GM13977 (cell line): ENCODE results near the gene LPGAT1.

Experiments
- DNase-seq: peaks from one replicate; pipeline ENCODE4 v3.0.0; 2012; ENCODE audit warnings: low spot score
- in situ Hi-C: fragments of 300-500 bp; cut with MboI; formaldehyde crosslinking; loops from one replicate; pipeline ENCODE4 v1.12.0; 2022; ENCODE audit warnings: low sequenced_read_pairs, low pct_unique_long_range_greater_than_20kb, mixed read lengths, inconsistent platforms; ENCODE audit not compliant: unreplicated experiment
- TF ChIP-seq, protein P1 (sequence below): IDR thresholded peaks from 2 replicates; pipeline ENCODE4 v1.5.1; 2012; ENCODE audit warnings: mild to moderate bottlenecking, control low read depth; ENCODE audit not compliant: insufficient read depth; ENCODE audit errors: extremely low read depth, missing control alignments

The LPGAT1 gene

GRCh38 chr1:211813590-211813989 lies 17.0 kb downstream of the LPGAT1 start:
- TF ChIP-seq, protein P1, sequence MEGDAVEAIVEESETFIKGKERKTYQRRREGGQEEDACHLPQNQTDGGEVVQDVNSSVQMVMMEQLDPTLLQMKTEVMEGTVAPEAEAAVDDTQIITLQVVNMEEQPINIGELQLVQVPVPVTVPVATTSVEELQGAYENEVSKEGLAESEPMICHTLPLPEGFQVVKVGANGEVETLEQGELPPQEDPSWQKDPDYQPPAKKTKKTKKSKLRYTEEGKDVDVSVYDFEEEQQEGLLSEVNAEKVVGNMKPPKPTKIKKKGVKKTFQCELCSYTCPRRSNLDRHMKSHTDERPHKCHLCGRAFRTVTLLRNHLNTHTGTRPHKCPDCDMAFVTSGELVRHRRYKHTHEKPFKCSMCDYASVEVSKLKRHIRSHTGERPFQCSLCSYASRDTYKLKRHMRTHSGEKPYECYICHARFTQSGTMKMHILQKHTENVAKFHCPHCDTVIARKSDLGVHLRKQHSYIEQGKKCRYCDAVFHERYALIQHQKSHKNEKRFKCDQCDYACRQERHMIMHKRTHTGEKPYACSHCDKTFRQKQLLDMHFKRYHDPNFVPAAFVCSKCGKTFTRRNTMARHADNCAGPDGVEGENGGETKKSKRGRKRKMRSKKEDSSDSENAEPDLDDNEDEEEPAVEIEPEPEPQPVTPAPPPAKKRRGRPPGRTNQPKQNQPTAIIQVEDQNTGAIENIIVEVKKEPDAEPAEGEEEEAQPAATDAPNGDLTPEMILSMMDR: no peak
- in situ Hi-C loops: no loop called here
- no peak for DNase-seq

DNA sequence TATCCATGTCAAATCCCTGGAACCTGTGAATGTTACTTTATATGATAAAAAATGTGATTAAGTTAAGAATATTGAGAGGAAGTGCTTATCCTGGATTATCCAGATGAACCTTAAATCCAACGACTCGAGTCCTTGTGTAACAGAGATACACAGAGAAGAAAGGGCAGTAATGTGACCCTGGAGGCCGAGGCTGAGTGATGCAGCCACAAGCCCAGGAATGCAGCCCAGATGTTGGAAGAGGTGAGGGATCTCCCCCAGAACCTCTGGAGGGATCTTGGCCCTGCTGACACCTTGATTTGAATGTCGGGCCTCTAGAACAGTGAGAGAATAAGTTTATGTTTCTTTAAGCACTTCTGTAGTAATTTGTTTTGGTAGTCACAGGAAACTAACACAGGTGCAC lies 18.0 kb downstream of the LPGAT1 start:
- DNase-seq: no peak

DNA sequence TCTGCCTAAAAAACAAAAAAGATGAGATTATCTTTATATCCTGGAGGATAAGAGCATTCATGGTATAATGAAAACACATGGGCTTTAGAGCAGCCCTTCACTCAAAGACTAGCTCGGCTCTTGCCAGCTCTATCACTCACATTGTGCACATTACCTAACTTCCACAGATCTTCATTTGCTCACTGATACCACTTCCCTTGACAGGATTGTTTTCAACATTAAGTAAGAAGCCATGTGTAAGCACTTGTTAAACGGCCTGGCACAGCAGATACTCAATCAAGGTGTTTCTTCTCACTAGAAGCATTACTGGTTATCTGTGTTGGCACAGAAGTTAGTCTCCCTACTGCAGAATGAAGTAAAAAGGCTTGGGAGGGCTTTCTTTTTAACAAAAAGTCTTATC lies 18.7 kb downstream of the LPGAT1 start:
- TF ChIP-seq, protein P1: no peak
- no peak for DNase-seq
- in situ Hi-C loops: no loop called here

More for the DNA sequence above, 18.0 kb downstream of the LPGAT1 start:
- TF ChIP-seq, protein P1: no peak
- in situ Hi-C loops: no loop called here

- in situ Hi-C loops: no loop called here
- DNase-seq: no peak
- TF ChIP-seq, protein P1: no peak
Measured at GRCh38 chr1:211811126-211811525, 19.4 kb downstream of the LPGAT1 start.

DNA sequence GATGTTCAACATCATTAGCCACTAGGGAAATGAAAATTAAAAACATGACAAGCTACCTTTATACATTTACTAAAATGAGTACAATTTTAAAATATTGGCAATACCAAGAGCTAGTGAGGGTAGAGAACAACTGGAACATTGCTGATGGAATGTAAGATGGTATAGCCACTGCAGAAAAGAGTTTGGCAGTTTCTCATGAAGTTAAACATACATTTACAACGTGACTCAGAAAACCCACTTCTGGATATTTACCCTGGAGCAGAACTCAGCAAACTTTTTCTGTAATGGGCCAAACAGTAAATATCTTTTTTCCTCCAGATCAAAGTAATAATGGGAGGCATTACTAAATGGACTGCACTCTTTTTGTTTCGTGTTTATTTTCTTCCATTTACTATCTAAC lies 22.1 kb downstream of the LPGAT1 start:
- TF ChIP-seq, protein P1: no peak
- in situ Hi-C loops: no loop called here
- DNase-seq: no peak

DNA sequence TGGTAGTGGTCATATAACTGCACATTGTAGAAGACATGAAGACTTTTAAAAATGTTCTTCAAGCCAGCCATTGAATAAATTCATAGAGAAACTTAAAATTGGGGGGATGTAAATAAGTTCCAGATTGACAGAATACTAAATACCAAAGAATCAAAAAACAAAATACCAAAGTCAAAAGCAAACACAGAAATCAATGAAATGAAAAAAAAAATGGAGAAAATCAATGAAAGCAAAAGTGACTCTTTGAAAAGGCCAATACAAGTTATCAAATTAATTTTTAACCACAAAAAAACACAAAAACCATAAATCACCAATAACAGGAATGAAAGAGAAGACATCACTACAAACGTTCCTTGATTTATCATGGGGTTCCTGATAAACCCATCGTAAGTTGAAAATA lies 25.6 kb downstream of the LPGAT1 start:
- DNase-seq: no peak
- in situ Hi-C loops: no loop called here
- TF ChIP-seq, protein P1: no peak
